Measurements from ENCODE around the gene LCN10. TPM values are rescaled to one million over a fixed set of nuclear protein-coding genes. Genes with fewer than 3 reads are reported as not detected.
A peak's percentile ranks its signal among the peaks of the same experiment; 100 is the strongest.

Gene LCN10
- total and polyA plus RNA-seq, 2 of the 13 experiments (the other 11 are each of a cell fraction or from before 2014, with no cell fraction given), result 0.53 to 0.61 TPM

DNA sequence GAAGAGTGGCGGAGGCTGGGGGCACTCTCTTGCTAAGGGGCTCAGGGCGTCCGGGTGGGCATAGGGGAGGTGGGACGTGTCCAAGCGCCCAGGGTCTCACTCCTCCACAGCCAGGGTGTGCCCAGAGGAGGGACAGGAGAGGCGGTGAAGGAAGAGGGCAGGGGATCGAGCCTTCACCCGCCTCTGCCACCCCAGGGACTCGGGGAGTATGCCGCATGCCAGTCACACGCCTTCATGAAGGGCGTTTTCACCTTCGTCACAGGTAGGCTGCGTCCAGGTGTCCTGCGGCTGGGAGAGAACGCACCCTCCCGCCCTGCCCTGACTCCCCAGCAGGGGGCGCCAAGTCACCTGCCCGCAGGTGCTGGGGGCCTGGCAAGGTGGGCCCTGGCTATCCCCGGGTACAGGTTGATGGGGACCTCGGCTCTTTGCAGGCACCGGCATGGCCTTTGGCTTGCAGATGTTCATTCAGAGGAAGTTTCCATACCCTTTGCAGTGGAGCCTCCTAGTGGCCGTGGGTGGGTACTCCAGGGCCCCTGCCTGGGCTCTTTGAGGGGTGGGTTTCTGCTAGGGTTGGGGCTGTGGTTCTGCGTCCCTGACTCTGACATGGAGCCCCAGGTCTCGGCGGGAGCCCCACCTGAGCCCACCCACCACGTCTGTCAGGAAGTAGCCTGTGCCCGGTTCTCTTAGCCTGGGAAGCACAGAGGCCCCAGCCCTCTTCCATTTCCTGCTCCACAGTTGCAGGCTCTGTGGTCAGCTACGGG lies 49.0 kb upstream of the LCN10 start (continued):
- TF ChIP-seq ZSCAN12 (CRISPR knock-in tag; IDR thresholded peaks at IDR 0.05) (0 out of 2 replicates have a peak, but pooled peaks have one; percentile 0), ZNF180 (CRISPR knock-in tag; IDR thresholded peaks at IDR 0.05; ENCODE audit: borderline replicate concordance, low read depth) (no peak), RBM22 (optimal IDR thresholded peaks at IDR 0.05; ENCODE audit: low read length) (peak; percentile 76), ZNF329 (CRISPR knock-in tag; IDR thresholded peaks at IDR 0.05; ENCODE audit: low read depth) (no peak), ZEB1 (IDR thresholded peaks at IDR 0.05; ENCODE audit: insufficient replicate concordance, low read depth) (no peak), ZNF598 (CRISPR knock-in tag; IDR thresholded peaks at IDR 0.05; ENCODE audit: borderline replicate concordance) (no peak), ZNF20 (CRISPR knock-in tag; IDR thresholded peaks at IDR 0.05) (no peak), BHLHE40 (IDR thresholded peaks at IDR 0.05; ENCODE audit: low read length) (no peak), ZNF879 (CRISPR knock-in tag; IDR thresholded peaks at IDR 0.05) (no peak), ARNTL (CRISPR knock-in tag; IDR thresholded peaks at IDR 0.05) (no peak), SP5 (CRISPR knock-in tag; IDR thresholded peaks at IDR 0.05; ENCODE audit: borderline replicate concordance, low read depth) (no peak), ZNF264 (CRISPR knock-in tag; IDR thresholded peaks at IDR 0.05) (no peak), ZFP41 (CRISPR knock-in tag; IDR thresholded peaks at IDR 0.05; ENCODE audit: borderline replicate concordance) (no peak), ZNF737 (CRISPR knock-in tag; IDR thresholded peaks at IDR 0.05; ENCODE audit: borderline replicate concordance) (no peak), LCORL (IDR thresholded peaks at IDR 0.05) (no peak), LCORL (CRISPR knock-in tag; IDR thresholded peaks at IDR 0.05) (peak; percentile 60), IKZF1 (IDR thresholded peaks at IDR 0.05) (no peak), RARA (CRISPR knock-in tag; IDR thresholded peaks at IDR 0.05) (no peak), XBP1 (CRISPR knock-in tag; IDR thresholded peaks at IDR 0.05) (no peak)
- TF ChIP-seq, protein P1, sequence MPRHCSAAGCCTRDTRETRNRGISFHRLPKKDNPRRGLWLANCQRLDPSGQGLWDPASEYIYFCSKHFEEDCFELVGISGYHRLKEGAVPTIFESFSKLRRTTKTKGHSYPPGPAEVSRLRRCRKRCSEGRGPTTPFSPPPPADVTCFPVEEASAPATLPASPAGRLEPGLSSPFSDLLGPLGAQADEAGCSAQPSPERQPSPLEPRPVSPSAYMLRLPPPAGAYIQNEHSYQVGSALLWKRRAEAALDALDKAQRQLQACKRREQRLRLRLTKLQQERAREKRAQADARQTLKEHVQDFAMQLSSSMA (CRISPR knock-in tag; IDR thresholded peaks at IDR 0.05), result no peak
- TF ChIP-seq, protein P2, sequence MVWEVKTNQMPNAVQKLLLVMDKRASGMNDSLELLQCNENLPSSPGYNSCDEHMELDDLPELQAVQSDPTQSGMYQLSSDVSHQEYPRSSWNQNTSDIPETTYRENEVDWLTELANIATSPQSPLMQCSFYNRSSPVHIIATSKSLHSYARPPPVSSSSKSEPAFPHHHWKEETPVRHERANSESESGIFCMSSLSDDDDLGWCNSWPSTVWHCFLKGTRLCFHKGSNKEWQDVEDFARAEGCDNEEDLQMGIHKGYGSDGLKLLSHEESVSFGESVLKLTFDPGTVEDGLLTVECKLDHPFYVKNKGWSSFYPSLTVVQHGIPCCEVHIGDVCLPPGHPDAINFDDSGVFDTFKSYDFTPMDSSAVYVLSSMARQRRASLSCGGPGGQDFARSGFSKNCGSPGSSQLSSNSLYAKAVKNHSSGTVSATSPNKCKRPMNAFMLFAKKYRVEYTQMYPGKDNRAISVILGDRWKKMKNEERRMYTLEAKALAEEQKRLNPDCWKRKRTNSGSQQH (CRISPR knock-in tag; IDR thresholded peaks at IDR 0.05; ENCODE audit: low read depth), result no peak; the same call in 1 of the 2 replicates
- TF ChIP-seq, protein P3, sequence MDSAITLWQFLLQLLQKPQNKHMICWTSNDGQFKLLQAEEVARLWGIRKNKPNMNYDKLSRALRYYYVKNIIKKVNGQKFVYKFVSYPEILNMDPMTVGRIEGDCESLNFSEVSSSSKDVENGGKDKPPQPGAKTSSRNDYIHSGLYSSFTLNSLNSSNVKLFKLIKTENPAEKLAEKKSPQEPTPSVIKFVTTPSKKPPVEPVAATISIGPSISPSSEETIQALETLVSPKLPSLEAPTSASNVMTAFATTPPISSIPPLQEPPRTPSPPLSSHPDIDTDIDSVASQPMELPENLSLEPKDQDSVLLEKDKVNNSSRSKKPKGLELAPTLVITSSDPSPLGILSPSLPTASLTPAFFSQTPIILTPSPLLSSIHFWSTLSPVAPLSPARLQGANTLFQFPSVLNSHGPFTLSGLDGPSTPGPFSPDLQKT (CRISPR knock-in tag; IDR thresholded peaks at IDR 0.05; ENCODE audit: borderline replicate concordance), result no peak
- TF ChIP-seq, protein P4, sequence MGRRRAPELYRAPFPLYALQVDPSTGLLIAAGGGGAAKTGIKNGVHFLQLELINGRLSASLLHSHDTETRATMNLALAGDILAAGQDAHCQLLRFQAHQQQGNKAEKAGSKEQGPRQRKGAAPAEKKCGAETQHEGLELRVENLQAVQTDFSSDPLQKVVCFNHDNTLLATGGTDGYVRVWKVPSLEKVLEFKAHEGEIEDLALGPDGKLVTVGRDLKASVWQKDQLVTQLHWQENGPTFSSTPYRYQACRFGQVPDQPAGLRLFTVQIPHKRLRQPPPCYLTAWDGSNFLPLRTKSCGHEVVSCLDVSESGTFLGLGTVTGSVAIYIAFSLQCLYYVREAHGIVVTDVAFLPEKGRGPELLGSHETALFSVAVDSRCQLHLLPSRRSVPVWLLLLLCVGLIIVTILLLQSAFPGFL (CRISPR knock-in tag; IDR thresholded peaks at IDR 0.05), result no peak
- TF ChIP-seq, protein P5, sequence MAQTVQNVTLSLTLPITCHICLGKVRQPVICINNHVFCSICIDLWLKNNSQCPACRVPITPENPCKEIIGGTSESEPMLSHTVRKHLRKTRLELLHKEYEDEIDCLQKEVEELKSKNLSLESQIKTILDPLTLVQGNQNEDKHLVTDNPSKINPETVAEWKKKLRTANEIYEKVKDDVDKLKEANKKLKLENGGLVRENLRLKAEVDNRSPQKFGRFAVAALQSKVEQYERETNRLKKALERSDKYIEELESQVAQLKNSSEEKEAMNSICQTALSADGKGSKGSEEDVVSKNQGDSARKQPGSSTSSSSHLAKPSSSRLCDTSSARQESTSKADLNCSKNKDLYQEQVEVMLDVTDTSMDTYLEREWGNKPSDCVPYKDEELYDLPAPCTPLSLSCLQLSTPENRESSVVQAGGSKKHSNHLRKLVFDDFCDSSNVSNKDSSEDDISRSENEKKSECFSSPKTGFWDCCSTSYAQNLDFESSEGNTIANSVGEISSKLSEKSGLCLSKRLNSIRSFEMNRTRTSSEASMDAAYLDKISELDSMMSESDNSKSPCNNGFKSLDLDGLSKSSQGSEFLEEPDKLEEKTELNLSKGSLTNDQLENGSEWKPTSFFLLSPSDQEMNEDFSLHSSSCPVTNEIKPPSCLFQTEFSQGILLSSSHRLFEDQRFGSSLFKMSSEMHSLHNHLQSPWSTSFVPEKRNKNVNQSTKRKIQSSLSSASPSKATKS (CRISPR knock-in tag; IDR thresholded peaks at IDR 0.05), result no peak
- TF ChIP-seq, protein P6, sequence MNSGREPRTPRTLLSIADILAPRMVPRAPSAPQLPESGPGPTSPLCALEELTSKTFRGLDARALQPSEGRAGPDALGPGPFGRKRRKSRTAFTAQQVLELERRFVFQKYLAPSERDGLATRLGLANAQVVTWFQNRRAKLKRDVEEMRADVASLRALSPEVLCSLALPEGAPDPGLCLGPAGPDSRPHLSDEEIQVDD (CRISPR knock-in tag; IDR thresholded peaks at IDR 0.05; ENCODE audit: borderline replicate concordance), result no peak
